Neural cell (in vitro differentiated cells): Measurements from ENCODE around the gene SLC44A2. TPM values are rescaled to one million over a fixed set of nuclear protein-coding genes. Genes with fewer than 3 reads are reported as not detected.

ENCODE experiments used
- H2AFZ ChIP-seq: fragments of 200-600, 300-800 bp; sonication (generic), shearing (Covaris generic); 2 replicates; pipeline ENCODE4 v1.6.0; 2014; ENCODE audit warnings: low read depth, mild to moderate bottlenecking, antibody characterized with exemption, low read length, moderate library complexity
- H3F3A ChIP-seq: fragments of 200-600 bp; shearing (Covaris generic); 2 replicates; pipeline ENCODE4 v1.6.1; 2016; ENCODE audit warnings: mild to moderate bottlenecking, moderate library complexity, mixed read lengths, antibody characterized with exemption, low read length; ENCODE audit not compliant: insufficient read depth, poor library complexity, severe bottlenecking
- H3K27ac ChIP-seq: fragments of 200-600, 300-800 bp; sonication (generic), shearing (Covaris generic); 2 replicates; pipeline ENCODE4 v1.5.1; 2014; ENCODE audit warnings: mild to moderate bottlenecking, low read length, moderate library complexity
- H3K27me3 ChIP-seq: fragments of 300-800, 200-600 bp; sonication (generic), shearing (Covaris generic); 2 replicates; pipeline ENCODE4 v1.6.0; 2014; ENCODE audit warnings: mild to moderate bottlenecking, low read depth, low read length, moderate library complexity; ENCODE audit not compliant: insufficient read depth
- H3K36me3 ChIP-seq: fragments of 300-800, 200-600 bp; sonication (generic), shearing (Covaris generic); 2 replicates; pipeline ENCODE4 v1.5.1; 2014; ENCODE audit warnings: mild to moderate bottlenecking, antibody characterized with exemption, low read length, moderate library complexity; ENCODE audit not compliant: insufficient read depth
- H3K4me2 ChIP-seq: fragments of 300-800, 200-600 bp; sonication (generic), shearing (Covaris generic); 2 replicates; pipeline ENCODE4 v1.6.0; 2014; ENCODE audit warnings: mild to moderate bottlenecking, low read length
- H3K4me3 ChIP-seq: fragments of 300-800, 200-600 bp; sonication (generic), shearing (Covaris generic); 2 replicates; pipeline ENCODE4 v1.5.1; 2014; ENCODE audit warnings: mild to moderate bottlenecking, low read length, moderate library complexity
- H3K79me2 ChIP-seq: fragments of 200-600 bp; shearing (Covaris generic); replicated peaks from 2 replicates; pipeline ENCODE4 v1.6.0; 2014; ENCODE audit warnings: mild to moderate bottlenecking, low read length, moderate library complexity; ENCODE audit not compliant: insufficient read depth
- H3K9ac ChIP-seq: fragments of 300-800, 200-600 bp; sonication (generic), shearing (Covaris generic); 2 replicates; pipeline ENCODE4 v1.6.1; 2016; ENCODE audit warnings: mild to moderate bottlenecking, low read length, mixed read lengths
- H3K9me2 ChIP-seq: fragments of 200-600 bp; shearing (Covaris generic); 2 replicates; pipeline ENCODE4 v1.6.1; 2016; ENCODE audit warnings: mild to moderate bottlenecking, low read length, mixed read lengths; ENCODE audit not compliant: insufficient read depth
- H3K9me3 ChIP-seq: fragments of 200-600, 300-800 bp; sonication (generic), shearing (Covaris generic); 2 replicates; pipeline ENCODE4 v1.6.1; 2016; ENCODE audit warnings: mild to moderate bottlenecking, mixed run types, low read length, moderate library complexity, mixed read lengths
- H4K20me1 ChIP-seq: fragments of 200-600 bp; shearing (Covaris generic); 2 replicates; pipeline ENCODE4 v1.6.1; 2016; ENCODE audit warnings: mild to moderate bottlenecking, mixed run types; ENCODE audit not compliant: insufficient read depth
- EP300 ChIP-seq: fragments of 450-650 bp; conservative IDR thresholded peaks from 2 replicates; pipeline ENCODE4 v1.6.1; 2014; ENCODE audit warnings: antibody characterized with exemption, mild to moderate bottlenecking, moderate library complexity; ENCODE audit not compliant: poor library complexity, severe bottlenecking
- EZH2 ChIP-seq: fragments of 200-600, 300-800 bp; shearing (Covaris generic), sonication (generic); IDR thresholded peaks from 2 replicates; pipeline ENCODE4 v1.6.1; 2014; ENCODE audit warnings: antibody characterized with exemption, low read length, borderline replicate concordance, mild to moderate bottlenecking; ENCODE audit not compliant: insufficient read depth, poor library complexity, severe bottlenecking
- MXI1 ChIP-seq: fragments of 450-650 bp; conservative IDR thresholded peaks from 2 replicates; pipeline ENCODE4 v1.6.1; 2014; ENCODE audit warnings: antibody characterized with exemption, mild to moderate bottlenecking; ENCODE audit not compliant: poor library complexity, severe bottlenecking
- POLR2AphosphoS5 ChIP-seq: IDR thresholded peaks from 2 replicates; pipeline ENCODE4 v1.6.1; 2012
- RAD21 ChIP-seq: fragments of 450-650 bp; conservative IDR thresholded peaks from 2 replicates; pipeline ENCODE4 v1.6.1; 2014; ENCODE audit warnings: antibody characterized with exemption, mild to moderate bottlenecking, moderate library complexity
- SMC3 ChIP-seq: fragments of 450-650 bp; conservative IDR thresholded peaks from 2 replicates; pipeline ENCODE4 v1.6.1; 2014; ENCODE audit warnings: antibody characterized with exemption, mild to moderate bottlenecking, moderate library complexity; ENCODE audit not compliant: poor library complexity
- TAF1 ChIP-seq: IDR thresholded peaks from 2 replicates; pipeline ENCODE4 v1.6.1; 2012; ENCODE audit warnings: low read depth
- polyA plus RNA-seq: library from polyadenylated mRNA; depleted of rRNA; stranded (reverse); fragments of >200 nt; gene quantifications from 2 replicates; pipeline ENCODE4 v1.2.3, GENCODE V29; 2014
- TF ChIP-seq, protein P1 (sequence below): IDR thresholded peaks from 2 replicates; pipeline ENCODE4 v1.6.1; 2012; ENCODE audit warnings: borderline replicate concordance
- TF ChIP-seq, protein P2 (sequence below): fragments of 450-650 bp; IDR thresholded peaks from 2 replicates; pipeline ENCODE4 v1.5.1; 2014; ENCODE audit warnings: antibody characterized with exemption, mild to moderate bottlenecking, moderate library complexity; ENCODE audit not compliant: poor library complexity, severe bottlenecking

SLC44A2 gene
- polyA plus RNA-seq, 1 donor from 2014 or later: 50.0 TPM

DNA sequence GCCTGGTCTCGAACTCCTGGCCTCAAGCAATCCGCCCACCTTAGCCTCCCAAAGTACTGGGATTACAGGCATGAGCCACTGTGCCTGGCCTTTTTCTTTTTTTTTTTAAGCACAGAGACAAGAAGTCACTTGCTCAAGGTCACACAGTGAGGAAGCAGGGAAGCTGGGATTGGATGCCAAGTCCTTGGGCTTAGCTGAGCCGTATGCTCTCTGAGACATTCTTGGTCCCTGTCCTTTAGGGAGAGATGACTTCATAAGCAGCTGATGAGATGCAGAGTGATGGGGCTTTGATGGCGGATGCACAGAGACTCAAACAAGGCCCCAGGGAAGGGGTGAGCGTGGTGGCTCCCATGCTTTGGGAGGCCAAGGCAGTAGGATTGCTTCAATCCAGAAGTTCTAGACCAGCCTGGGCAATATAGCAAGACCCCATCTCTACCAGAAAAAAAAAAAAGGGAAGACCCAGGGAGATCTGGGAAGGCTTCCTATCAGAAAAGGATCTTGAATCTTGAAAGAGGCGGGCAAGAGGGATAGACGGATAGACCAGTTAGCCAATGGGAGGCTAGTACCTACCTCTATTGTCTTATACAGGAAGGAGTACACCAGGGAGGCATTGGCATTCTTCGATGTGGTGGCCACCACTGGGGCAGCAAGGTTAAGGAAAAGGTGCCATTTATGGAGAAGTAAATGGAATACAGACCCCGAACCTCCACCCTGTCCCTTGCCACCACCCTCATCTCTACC, 42.1 kb upstream of the SLC44A2 start:
- Histone ChIP-seq H3K9me2 (no peaks in the 10 kb centered on the region), H3K79me2 (no peaks in the 10 kb centered on the region), H3K27me3 (peaks cover 29% of the 10 kb centered on the region), H3K27ac (no peak overlapping the region), H3K4me3 (no peak overlapping the region), H3K36me3 (no peaks in the 10 kb centered on the region), H3K9ac (no peak overlapping the region), H2AFZ (no peak overlapping the region), H4K20me1 (no peaks in the 10 kb centered on the region), H3K9me3 (no peaks in the 10 kb centered on the region), H3K4me2 (no peak overlapping the region), H3F3A (no peaks in the 10 kb centered on the region)
- no peak for TF ChIP-seq MXI1

DNA sequence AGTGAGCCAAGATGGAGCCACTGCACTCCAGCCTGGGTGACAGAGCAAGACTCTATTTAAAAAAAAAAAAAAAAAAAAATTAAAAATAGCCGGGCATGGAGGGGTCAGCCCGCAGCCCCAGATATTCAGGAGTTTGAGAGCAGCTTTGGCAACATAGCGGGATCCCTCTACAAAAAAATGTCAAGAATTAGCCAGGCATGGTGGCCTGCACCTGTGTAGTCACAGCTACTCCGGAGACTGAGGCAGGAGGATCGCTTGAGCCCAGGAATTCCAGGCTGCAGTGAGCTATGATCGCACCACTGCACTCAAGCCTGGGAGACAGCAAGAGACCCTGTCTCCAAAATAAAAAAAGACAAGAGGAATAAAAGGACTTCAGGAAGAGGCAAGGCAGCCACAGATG, 39.0 kb upstream of the SLC44A2 start:
- Histone ChIP-seq H3K36me3 (no peaks in the 10 kb centered on the region), H3K9ac (no peak overlapping the region), H3K9me2 (no peaks in the 10 kb centered on the region), H3F3A (no peaks in the 10 kb centered on the region), H3K4me2 (no peak overlapping the region), H3K4me3 (no peak overlapping the region), H3K79me2 (no peaks in the 10 kb centered on the region), H4K20me1 (no peaks in the 10 kb centered on the region), H2AFZ (no peak overlapping the region), H3K27ac (no peak overlapping the region), H3K9me3 (no peaks in the 10 kb centered on the region), H3K27me3 (peaks cover 29% of the 10 kb centered on the region)
- no peak for TF ChIP-seq POLR2AphosphoS5
- TF ChIP-seq MXI1: no peak
- TF ChIP-seq RAD21: no peak
- TF ChIP-seq, protein P1, sequence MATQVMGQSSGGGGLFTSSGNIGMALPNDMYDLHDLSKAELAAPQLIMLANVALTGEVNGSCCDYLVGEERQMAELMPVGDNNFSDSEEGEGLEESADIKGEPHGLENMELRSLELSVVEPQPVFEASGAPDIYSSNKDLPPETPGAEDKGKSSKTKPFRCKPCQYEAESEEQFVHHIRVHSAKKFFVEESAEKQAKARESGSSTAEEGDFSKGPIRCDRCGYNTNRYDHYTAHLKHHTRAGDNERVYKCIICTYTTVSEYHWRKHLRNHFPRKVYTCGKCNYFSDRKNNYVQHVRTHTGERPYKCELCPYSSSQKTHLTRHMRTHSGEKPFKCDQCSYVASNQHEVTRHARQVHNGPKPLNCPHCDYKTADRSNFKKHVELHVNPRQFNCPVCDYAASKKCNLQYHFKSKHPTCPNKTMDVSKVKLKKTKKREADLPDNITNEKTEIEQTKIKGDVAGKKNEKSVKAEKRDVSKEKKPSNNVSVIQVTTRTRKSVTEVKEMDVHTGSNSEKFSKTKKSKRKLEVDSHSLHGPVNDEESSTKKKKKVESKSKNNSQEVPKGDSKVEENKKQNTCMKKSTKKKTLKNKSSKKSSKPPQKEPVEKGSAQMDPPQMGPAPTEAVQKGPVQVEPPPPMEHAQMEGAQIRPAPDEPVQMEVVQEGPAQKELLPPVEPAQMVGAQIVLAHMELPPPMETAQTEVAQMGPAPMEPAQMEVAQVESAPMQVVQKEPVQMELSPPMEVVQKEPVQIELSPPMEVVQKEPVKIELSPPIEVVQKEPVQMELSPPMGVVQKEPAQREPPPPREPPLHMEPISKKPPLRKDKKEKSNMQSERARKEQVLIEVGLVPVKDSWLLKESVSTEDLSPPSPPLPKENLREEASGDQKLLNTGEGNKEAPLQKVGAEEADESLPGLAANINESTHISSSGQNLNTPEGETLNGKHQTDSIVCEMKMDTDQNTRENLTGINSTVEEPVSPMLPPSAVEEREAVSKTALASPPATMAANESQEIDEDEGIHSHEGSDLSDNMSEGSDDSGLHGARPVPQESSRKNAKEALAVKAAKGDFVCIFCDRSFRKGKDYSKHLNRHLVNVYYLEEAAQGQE: no peak
- TF ChIP-seq, protein P2, sequence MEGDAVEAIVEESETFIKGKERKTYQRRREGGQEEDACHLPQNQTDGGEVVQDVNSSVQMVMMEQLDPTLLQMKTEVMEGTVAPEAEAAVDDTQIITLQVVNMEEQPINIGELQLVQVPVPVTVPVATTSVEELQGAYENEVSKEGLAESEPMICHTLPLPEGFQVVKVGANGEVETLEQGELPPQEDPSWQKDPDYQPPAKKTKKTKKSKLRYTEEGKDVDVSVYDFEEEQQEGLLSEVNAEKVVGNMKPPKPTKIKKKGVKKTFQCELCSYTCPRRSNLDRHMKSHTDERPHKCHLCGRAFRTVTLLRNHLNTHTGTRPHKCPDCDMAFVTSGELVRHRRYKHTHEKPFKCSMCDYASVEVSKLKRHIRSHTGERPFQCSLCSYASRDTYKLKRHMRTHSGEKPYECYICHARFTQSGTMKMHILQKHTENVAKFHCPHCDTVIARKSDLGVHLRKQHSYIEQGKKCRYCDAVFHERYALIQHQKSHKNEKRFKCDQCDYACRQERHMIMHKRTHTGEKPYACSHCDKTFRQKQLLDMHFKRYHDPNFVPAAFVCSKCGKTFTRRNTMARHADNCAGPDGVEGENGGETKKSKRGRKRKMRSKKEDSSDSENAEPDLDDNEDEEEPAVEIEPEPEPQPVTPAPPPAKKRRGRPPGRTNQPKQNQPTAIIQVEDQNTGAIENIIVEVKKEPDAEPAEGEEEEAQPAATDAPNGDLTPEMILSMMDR: no peak
- no peak for TF ChIP-seq EZH2
- TF ChIP-seq SMC3: no peak
- TF ChIP-seq TAF1: no peak
- TF ChIP-seq EP300: no peak
